Esophagus squamous epithelium (tissue), 4 donors: ENCODE results near the gene APH1A.

ENCODE experiments used
- POLR2A ChIP-seq, 4 donors: fragments of 450-650 bp; IDR thresholded peaks; one replicate each; pipeline ENCODE4 v1.6.1; 2017; ENCODE audit warnings: antibody characterized with exemption in 4 of 4, mild to moderate bottlenecking in 4 of 4, moderate library complexity in 3 of 4
- TF ChIP-seq, protein P1 (sequence below), 6 experiments: fragments of 450-650 bp in 4 of 6; fragments of 200-600 bp in 2 of 6; sonication (generic) in 2 of 6; IDR thresholded peaks; one replicate each; pipeline ENCODE4 v1.5.1; 2016 to 2019; ENCODE audit warnings: antibody characterized with exemption in 6 of 6, mild to moderate bottlenecking in 4 of 6, moderate library complexity in 4 of 6

- no peak for TF ChIP-seq POLR2A (IDR thresholded peaks at IDR 0.05)
- TF ChIP-seq, protein P1, sequence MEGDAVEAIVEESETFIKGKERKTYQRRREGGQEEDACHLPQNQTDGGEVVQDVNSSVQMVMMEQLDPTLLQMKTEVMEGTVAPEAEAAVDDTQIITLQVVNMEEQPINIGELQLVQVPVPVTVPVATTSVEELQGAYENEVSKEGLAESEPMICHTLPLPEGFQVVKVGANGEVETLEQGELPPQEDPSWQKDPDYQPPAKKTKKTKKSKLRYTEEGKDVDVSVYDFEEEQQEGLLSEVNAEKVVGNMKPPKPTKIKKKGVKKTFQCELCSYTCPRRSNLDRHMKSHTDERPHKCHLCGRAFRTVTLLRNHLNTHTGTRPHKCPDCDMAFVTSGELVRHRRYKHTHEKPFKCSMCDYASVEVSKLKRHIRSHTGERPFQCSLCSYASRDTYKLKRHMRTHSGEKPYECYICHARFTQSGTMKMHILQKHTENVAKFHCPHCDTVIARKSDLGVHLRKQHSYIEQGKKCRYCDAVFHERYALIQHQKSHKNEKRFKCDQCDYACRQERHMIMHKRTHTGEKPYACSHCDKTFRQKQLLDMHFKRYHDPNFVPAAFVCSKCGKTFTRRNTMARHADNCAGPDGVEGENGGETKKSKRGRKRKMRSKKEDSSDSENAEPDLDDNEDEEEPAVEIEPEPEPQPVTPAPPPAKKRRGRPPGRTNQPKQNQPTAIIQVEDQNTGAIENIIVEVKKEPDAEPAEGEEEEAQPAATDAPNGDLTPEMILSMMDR (IDR thresholded peaks at IDR 0.05), result no peak
Observed at GRCh38 chr1:150302338-150302737, 33.5 kb upstream of the APH1A start.
